Measurements from ENCODE around the gene IRAK2.

Gene IRAK2

GRCh38 chr3:10223676-10224639 is 59.2 kb downstream of the IRAK2 start:
- DNase-seq (ENCODE audit: low spot score) (no peak), FAIRE-seq (no peak)

GRCh38 chr3:10224794-10225665 is 60.3 kb downstream of the IRAK2 start:
- peak; percentile 78 for DNase-seq (ENCODE audit: low spot score)
- no peak for FAIRE-seq

DNA sequence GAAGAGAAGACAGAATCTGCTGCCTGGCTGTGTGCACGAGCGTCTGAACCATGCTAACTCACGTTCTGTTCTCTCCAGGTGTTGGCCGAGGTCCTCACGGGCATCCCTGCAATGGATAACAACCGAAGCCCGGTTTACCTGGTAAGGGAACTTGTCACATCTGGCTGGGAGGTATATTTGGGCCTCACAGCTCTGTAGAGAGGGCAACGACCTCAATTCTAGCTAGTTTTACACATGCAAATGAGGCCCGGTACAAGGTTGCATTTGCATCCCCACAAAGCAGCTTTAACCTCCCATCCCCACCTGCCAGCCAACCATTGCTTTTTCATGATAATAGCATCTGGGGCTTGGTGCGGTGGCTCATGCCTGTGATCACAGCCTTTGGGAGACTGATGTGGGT is 61.6 kb downstream of the IRAK2 start:
- FAIRE-seq (no peak), DNase-seq (ENCODE audit: low spot score) (no peak)

GRCh38 chr3:10228248-10228950 is 63.7 kb downstream of the IRAK2 start:
- DNase-seq (ENCODE audit: low spot score) = no peak
- FAIRE-seq = no peak

GRCh38 chr3:10229576-10229975 is 64.9 kb downstream of the IRAK2 start:
- DNase-seq (ENCODE audit: low spot score) (no peak), FAIRE-seq (no peak)

DNA sequence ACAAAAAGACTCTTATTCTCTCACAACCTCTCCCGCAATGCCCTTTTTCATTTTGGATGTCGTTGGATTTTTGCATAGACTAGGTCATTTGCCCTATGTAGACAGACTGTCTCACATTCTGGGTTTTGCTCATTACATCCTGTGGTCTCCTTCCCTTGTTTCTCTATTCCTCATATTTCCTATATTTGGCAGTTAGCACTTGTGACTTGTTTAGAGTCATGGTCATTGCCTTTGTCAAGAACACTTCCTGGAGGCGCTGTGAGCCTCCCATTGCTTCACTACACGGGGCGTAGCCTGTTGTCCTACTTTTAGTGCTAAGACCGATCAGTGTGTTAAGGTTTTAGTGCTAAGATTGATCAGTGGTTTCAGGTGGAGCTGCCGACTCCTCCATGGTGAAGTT is 67.4 kb downstream of the IRAK2 start:
- DNase-seq (ENCODE audit: low spot score) (no peak), FAIRE-seq (no peak)

DNA sequence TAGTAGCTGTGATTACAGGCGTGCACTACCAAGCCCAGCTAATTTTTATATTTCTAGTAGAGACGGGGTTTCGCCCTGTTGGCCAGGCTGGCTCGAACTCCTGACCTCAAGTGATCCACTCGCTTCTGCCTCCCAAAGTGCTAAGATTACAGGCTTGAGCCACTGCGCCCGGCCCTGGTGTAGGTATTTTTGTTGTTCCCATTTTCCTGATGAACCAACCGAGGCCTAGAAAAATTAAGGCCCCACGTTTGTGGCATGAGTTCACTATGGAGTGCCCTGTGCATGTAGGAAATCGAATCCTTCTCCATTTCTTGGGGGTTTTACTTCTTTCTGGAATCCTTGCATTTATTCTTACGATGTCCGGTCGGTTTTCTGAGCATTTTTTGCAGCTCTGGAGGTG is 69.3 kb downstream of the IRAK2 start:
- no peak for FAIRE-seq
- DNase-seq (ENCODE audit: low spot score) = no peak

GRCh38 chr3:10234526-10235230 is 70.0 kb downstream of the IRAK2 start:
- DNase-seq (ENCODE audit: low spot score) = no peak
- FAIRE-seq = no peak

DNA sequence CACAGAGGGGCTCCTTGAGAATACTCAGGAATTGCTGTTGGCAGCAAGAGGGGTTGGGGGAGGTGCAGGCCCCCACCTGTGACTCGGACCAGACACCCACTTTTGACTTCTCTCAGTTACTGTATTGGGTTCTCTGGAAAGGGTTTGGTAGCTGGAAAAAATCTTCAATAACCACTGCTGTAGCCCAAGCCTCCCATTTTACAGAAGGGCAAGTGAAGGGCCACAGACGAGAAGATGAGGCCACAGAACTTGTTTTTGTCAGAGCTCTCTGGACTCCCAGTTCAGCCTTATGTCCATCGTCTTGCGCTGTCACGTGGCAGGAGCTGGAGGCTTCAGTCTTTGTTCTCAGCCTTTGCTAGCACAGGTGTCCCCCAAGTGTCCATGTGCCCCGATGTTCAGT is 70.8 kb downstream of the IRAK2 start:
- DNase-seq (ENCODE audit: low spot score) (no peak), FAIRE-seq (no peak)

DNA sequence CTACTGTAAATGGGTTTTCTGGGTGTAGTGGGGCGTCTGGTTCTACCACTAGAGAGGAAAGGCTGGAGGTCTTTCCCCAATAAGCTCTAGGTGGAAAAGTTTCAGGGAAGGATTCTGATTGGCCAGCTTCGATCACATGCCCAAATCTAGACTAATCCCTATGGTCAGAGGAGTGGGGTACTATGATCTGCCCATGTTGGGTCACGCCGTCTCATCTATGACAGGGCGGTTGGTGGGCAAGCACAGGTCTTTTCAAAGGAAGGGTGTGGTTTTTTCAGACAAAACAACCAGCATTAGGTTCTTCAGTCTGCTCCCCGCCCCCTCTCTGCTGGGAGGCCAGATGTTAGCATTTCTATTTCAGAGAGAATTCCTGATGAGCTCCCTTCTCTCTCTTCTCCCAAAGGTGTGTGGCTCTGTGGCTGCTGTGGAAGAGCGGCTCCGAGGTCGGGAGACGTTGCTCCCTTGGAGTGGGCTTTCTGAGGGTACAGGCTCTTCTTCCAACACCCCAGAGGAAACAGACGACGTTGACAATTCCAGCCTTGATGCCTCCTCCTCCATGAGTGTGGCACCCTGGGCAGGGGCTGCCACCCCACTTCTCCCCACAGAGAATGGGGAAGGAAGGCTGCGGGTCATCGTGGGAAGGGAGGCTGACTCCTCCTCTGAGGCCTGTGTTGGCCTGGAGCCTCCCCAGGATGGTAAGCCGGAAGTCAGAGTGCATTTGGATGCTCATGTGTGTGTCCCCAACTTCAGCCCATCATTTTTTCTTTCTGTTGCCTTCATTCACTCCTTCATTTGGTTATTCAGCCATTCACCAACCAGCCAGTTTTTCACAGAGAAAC is 73.8 kb downstream of the IRAK2 start:
- no peak for DNase-seq (ENCODE audit: low spot score)
- no peak for FAIRE-seq

GRCh38 chr3:10240799-10241198 is 76.1 kb downstream of the IRAK2 start:
- FAIRE-seq (no peak), DNase-seq (ENCODE audit: low spot score) (no peak)

DNA sequence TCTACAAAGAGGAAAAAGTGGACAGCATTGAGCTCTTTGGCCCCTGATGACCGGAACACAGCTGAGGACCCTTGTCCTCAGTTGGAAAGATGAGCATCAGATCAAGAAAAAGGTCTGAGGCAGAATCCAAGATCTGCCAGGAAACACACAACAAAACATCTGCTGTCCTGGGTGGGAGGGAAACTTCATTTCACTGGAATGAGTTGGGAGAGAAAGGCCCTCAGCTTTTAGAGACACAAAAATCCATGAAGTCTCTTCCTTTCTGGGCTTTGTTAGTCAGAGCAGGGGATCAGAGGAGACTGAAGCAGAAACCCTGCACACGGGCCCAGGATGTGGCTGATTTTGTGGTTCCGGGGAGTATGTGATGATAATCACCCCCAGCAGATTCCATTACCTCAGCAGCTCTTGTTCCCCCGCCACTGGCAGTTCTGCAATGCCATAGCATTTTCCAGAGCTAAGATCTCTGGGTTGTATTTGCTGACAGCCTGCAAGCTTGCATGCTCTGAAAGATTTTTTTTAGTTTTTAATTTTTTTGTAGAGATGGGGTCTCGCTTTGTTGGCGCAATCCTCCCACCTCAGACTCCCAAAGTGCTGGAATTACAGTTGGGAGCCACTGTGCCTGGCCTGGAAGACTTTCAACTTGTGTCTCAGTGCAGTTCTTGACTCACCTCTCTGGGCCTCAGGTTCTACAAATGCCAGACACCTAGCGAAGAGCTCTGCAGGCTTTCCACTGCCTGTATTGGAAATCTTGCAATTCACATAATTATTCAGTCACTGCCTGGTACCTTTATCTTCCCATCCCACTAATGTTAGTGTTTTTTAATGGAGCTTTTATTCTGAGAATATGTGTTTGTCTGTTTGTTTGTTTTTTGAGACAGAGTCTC is 77.7 kb downstream of the IRAK2 start:
- DNase-seq (ENCODE audit: low spot score) = peak; percentile 26
- FAIRE-seq = no peak

- FAIRE-seq = no peak
Measured at GRCh38 chr3:10244009-10244408, 79.3 kb downstream of the IRAK2 start.

DNA sequence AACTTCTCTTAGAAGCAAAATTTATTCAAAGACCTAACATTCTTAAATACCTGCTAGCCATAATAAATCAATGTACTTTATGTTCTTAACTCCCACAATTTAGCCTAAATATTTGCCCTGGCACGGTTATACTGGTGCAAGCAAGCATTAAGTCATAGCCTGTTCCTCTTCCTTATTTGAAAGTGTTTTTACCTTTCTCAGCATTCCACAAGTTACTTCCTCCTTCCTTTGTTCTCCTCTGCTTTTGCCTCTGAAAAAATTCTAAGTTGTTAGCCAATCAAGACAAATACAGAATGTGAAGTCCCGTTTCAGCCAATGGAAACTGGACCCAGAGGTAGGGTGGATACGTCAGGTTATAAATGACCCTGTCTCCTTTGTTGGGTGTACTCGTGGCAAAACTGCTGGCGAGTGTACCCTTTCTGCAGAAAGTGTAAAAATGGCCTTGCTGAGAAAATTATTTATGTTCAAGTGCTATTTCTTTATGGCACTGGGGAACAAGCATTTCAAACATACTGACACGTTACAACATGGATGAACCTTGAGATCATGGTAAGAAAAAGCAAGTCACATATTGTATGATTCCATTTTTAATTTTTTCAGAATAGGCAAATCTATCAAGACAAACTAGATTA is 80.5 kb downstream of the IRAK2 start:
- DNase-seq (ENCODE audit: low spot score) (no peak), FAIRE-seq (no peak)

More at GRCh38 chr3:10244009-10244408, 79.3 kb downstream of the IRAK2 start:
- DNase-seq (ENCODE audit: low spot score) = no peak

GRCh38 chr3:10247679-10248183 is 83.0 kb downstream of the IRAK2 start:
- DNase-seq (ENCODE audit: low spot score) (no peak), FAIRE-seq (no peak)

DNA sequence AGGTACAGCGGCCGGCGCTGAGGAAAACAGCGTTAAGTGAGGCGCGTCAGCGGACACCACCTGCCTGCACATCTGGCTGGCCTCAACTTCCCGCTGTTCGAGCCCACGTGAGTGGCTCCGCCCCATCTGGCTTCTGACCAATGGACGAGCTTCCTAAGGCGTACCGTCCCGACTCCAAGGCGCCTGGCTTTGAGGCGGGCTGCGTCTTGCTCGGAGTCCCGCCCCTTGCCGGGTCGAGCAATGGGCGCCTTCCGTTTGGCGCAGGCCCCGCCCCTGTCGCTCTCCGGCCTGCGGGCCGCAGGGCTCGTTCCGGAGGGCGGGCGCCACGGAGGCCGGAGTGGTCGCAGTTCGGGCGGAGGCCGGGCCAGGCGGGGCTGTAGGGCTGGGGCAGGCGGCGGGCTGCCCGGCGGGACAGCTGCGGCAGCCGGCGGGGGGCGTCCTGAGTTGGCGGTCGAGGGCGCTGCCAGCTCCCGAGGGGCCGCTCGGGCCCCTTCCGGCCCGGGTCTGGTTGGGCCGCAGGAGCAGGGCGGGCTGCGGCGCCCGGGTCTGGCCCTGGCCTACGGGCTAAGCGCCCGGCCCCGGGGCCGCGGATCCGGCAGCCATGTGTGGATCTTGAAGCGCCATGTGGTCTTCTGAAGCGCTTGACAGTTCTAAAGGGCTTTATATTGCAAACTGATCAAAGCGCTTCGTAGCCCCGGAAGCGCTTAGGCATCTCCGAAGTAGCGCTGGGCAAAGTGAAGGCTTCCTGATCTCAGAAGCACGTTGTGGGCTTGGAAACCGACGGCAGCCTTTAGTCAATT is 83.7 kb downstream of the IRAK2 start, which contains the start of gene TATDN2:
TSS of gene TATDN2 (plus strand) at position 276 of the 800 bp plus-strand sequence. CDS start 742 bp downstream, outside the sequence.
- FAIRE-seq = peak; percentile 74
- peak; percentile 100 for DNase-seq (ENCODE audit: low spot score)
